ENCODE data around the gene ARHGEF18.

Gene ARHGEF18

DNA sequence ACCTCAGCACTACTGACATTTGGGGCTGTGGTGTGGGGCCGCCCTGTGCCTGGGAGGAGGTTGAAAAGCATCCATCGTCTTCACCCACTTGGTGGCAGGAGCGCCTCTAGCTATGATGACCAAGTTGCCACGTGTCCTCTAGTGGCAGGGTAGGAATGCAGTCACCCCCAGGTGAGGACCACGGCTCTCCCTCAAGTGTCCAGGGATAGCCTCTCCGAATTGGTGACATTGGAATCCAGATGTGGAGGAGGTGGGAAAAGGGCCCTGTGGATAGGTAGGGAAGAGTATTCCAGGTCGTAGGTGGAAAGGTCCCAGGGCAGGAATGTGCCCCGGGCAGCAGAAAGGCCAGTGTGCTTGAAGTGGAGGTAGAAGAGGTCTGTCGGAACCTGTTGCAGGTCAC lies 37.6 kb downstream of the ARHGEF18 start:
- no peak for DNase-seq

DNA sequence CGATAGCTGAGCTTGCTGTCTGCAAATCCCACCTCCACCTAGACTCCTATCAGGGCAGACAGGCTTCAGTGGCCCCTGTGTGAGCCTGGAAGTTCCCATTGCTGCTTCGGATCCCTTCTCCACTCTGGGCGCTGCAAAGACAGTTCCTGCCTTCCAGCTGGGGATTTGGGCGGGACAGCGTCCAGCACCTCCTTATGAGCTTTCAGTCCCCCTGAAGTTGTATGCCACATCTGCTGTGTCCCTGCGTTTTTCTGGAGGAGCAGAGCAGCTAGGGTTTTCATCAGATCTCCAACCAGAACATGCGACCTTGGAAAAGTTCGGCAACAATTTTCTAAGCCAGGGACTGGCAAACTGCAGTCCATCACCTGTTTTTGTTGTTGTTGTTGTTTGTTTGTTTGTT lies 38.0 kb downstream of the ARHGEF18 start:
- no peak for DNase-seq

DNA sequence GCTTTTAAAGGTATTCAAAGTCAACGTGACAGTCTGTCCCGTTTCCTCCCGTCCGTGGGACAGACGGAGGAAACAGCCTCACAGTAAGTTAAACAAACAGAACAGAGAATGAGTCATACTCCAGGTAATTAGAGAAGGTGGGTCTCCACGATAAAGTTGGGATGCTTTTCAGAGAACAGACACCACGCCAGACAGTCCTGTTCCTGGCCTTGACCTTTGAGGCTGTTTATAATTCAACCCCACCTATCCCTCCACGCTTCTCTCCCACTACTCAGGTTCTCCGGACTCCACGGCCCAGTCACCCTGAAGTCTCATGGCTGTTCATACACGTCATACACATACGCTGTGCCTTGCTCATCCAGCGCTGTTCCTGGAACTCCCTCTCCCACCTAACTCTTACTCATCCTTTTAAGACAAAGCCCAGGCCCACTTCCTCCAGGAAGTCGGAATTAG lies 42.5 kb downstream of the ARHGEF18 start:
- no peak for DNase-seq

DNA sequence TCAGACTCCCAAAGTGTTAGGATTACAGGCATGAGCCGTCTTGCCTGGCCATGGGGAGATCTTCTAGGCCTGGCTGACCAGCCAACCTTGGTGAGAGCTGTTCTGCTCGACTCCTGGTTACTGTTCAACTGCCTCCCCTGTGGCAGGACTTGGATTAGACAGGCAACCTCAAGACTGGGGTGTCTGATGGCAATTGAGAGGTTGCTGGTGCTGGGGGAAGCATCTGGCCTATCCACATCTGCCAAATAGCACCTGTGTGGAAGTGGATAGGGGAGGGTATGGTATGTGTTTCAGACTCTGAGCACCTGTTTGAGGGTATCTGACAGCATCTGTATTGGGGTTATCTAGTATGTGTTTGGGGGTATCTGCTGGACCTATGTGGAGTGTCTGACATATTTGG lies 44.7 kb downstream of the ARHGEF18 start:
- DNase-seq: no peak

DNA sequence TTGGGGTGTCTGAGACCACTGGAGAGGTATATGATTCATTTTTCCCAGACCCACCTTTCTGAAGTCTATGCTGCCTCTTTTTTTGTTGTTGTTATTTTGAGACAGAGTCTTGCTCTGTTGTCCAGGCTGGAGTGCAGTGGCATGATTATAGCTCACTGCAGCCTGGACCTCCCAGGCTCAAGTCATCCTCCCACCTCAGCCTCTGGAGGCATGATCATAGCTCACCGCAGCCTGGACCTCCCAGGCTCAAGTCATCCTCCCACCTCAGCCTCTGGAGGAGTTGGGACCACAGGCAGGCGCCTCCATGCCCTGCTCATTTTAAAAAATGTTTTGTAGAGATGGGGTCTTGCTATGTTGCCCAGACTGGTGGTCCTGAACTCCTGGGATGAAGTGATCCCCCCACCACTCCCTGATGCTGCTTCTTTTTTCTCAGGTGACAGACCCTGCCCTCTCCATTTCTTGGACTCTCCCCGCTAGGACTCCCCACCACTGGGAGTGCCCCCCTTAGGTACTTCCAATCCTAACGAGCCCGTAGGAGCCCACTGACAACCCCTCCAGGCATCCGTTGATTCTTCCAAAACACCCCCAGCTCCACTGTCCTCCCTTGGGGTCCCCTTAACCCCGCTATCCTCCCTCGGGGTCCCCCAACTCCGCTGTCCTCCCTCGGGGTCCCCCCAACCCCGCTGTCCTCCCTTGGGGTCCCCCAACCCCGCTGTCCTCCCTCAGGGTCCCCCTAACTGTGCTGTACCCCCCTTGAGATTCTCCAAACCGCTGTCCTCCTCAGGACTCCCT lies 45.4 kb downstream of the ARHGEF18 start:
- no peak for DNase-seq

DNA sequence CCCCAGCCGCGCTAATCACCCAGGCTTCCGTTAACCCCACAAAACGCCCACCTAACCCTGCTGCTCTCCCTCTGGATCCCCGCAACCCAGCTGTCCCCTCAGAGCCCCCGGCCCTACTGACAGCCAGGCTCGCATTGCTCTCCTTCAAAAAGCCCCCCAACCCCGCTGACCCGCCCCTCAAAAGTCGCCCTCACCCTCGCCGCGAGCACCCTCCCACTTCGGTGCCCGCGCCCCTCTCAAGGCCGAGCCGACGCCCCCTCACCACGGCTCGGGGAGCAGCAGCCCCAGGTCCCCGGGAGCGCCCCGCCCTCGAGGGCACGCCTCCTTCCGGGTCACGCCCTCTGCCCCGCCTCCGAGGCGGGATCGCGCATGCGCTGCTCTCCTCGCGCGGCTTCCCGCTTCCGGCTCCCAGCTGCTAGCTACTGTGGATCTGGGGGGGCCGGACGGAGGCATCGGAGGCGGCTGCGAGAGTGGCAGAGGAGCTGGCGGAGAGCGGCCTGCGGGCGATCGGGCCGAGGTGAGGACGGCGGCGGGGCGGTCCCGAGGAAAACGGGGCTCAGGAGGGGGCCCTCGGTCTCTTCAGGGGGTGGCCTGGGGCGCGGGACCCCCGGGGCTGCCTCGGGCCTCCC lies 46.1 kb downstream of the ARHGEF18 start:
- peak; percentile 96 for DNase-seq

DNA sequence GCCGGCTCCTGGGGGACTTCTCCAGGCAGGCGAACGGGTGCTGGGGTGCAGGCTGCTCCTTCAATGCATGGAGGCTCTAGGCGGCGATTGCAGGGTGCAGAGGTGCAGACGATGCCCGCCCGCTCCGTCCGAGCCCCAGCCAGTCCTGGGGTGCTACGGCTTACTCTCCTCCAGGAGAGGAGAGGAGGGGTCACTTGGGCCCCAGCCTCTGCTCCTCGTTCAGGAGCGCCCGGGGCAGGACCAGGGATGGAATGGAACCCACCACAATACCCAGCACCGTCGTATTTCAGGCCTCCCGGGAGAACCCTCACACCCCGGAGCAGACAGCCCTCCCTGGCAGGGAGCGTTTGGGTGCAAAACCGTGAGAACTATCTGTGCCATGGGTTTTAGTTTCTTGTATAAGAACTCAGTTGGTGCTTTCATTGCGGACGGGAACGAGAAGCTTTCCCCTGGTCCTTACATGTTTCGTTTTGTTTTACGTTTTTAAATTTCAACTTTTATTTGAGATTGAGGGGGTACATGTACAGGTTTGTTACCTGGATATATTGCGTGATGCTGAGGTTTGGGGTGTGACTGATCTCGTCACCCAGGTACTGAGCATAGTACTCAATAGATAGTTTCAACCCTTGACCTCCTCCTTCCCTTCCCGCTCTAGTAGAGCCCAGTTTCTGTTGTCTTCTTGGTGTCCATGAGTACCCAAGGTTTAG lies 46.8 kb downstream of the ARHGEF18 start:
- no peak for DNase-seq

DNA sequence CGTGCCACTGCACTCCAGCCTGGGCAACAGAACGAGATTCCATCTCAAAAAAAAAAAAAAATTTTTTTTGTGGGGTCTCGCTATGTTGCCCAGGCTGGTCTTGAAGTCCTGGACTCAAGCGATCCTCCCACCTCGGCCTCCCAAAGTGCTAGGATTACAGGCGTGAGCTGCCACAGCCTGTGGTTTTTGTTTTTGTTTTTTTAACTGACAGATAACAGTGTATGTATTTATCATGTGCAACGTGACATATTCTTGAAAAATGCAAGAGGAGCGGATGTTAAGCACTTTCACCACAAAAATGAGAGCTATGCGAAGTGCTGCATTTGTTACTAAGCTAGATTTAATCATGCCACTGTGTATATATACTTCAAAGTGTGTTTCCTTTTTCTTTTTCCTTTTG lies 49.0 kb downstream of the ARHGEF18 start:
- DNase-seq: no peak

All from femur (tissue), 1 donor.